Neural cell (in vitro differentiated cells): ENCODE results near the gene ASXL1. TPM values are rescaled to one million over a fixed set of nuclear protein-coding genes. Genes with fewer than 3 reads are reported as not detected.

Experiments
- H2AFZ ChIP-seq: fragments of 200-600, 300-800 bp; sonication (generic), shearing (Covaris generic); 2 replicates; pipeline ENCODE4 v1.6.0; 2014; ENCODE audit warnings: low read depth, mild to moderate bottlenecking, antibody characterized with exemption, low read length, moderate library complexity
- H3F3A ChIP-seq: fragments of 200-600 bp; shearing (Covaris generic); 2 replicates; pipeline ENCODE4 v1.6.1; 2016; ENCODE audit warnings: mild to moderate bottlenecking, moderate library complexity, mixed read lengths, antibody characterized with exemption, low read length; ENCODE audit not compliant: insufficient read depth, poor library complexity, severe bottlenecking
- H3K27ac ChIP-seq: fragments of 200-600, 300-800 bp; sonication (generic), shearing (Covaris generic); 2 replicates; pipeline ENCODE4 v1.5.1; 2014; ENCODE audit warnings: mild to moderate bottlenecking, low read length, moderate library complexity
- H3K27me3 ChIP-seq: fragments of 300-800, 200-600 bp; sonication (generic), shearing (Covaris generic); 2 replicates; pipeline ENCODE4 v1.6.0; 2014; ENCODE audit warnings: mild to moderate bottlenecking, low read depth, low read length, moderate library complexity; ENCODE audit not compliant: insufficient read depth
- H3K36me3 ChIP-seq: fragments of 300-800, 200-600 bp; sonication (generic), shearing (Covaris generic); 2 replicates; pipeline ENCODE4 v1.5.1; 2014; ENCODE audit warnings: mild to moderate bottlenecking, antibody characterized with exemption, low read length, moderate library complexity; ENCODE audit not compliant: insufficient read depth
- H3K4me2 ChIP-seq: fragments of 300-800, 200-600 bp; sonication (generic), shearing (Covaris generic); 2 replicates; pipeline ENCODE4 v1.6.0; 2014; ENCODE audit warnings: mild to moderate bottlenecking, low read length
- H3K4me3 ChIP-seq: fragments of 300-800, 200-600 bp; sonication (generic), shearing (Covaris generic); 2 replicates; pipeline ENCODE4 v1.5.1; 2014; ENCODE audit warnings: mild to moderate bottlenecking, low read length, moderate library complexity
- H3K79me2 ChIP-seq: fragments of 200-600 bp; shearing (Covaris generic); replicated peaks from 2 replicates; pipeline ENCODE4 v1.6.0; 2014; ENCODE audit warnings: mild to moderate bottlenecking, low read length, moderate library complexity; ENCODE audit not compliant: insufficient read depth
- H3K9ac ChIP-seq: fragments of 300-800, 200-600 bp; sonication (generic), shearing (Covaris generic); 2 replicates; pipeline ENCODE4 v1.6.1; 2016; ENCODE audit warnings: mild to moderate bottlenecking, low read length, mixed read lengths
- H3K9me2 ChIP-seq: fragments of 200-600 bp; shearing (Covaris generic); 2 replicates; pipeline ENCODE4 v1.6.1; 2016; ENCODE audit warnings: mild to moderate bottlenecking, low read length, mixed read lengths; ENCODE audit not compliant: insufficient read depth
- H3K9me3 ChIP-seq: fragments of 200-600, 300-800 bp; sonication (generic), shearing (Covaris generic); 2 replicates; pipeline ENCODE4 v1.6.1; 2016; ENCODE audit warnings: mild to moderate bottlenecking, mixed run types, low read length, moderate library complexity, mixed read lengths
- H4K20me1 ChIP-seq: fragments of 200-600 bp; shearing (Covaris generic); 2 replicates; pipeline ENCODE4 v1.6.1; 2016; ENCODE audit warnings: mild to moderate bottlenecking, mixed run types; ENCODE audit not compliant: insufficient read depth
- CTCF ChIP-seq: fragments of 450-650 bp; IDR thresholded peaks from 2 replicates; pipeline ENCODE4 v1.5.1; 2014; ENCODE audit warnings: antibody characterized with exemption, mild to moderate bottlenecking, moderate library complexity; ENCODE audit not compliant: poor library complexity, severe bottlenecking
- EP300 ChIP-seq: fragments of 450-650 bp; conservative IDR thresholded peaks from 2 replicates; pipeline ENCODE4 v1.6.1; 2014; ENCODE audit warnings: antibody characterized with exemption, mild to moderate bottlenecking, moderate library complexity; ENCODE audit not compliant: poor library complexity, severe bottlenecking
- EZH2 ChIP-seq: fragments of 200-600, 300-800 bp; shearing (Covaris generic), sonication (generic); IDR thresholded peaks from 2 replicates; pipeline ENCODE4 v1.6.1; 2014; ENCODE audit warnings: antibody characterized with exemption, low read length, borderline replicate concordance, mild to moderate bottlenecking; ENCODE audit not compliant: insufficient read depth, poor library complexity, severe bottlenecking
- MXI1 ChIP-seq: fragments of 450-650 bp; conservative IDR thresholded peaks from 2 replicates; pipeline ENCODE4 v1.6.1; 2014; ENCODE audit warnings: antibody characterized with exemption, mild to moderate bottlenecking; ENCODE audit not compliant: poor library complexity, severe bottlenecking
- POLR2AphosphoS5 ChIP-seq: IDR thresholded peaks from 2 replicates; pipeline ENCODE4 v1.6.1; 2012
- RAD21 ChIP-seq: fragments of 450-650 bp; conservative IDR thresholded peaks from 2 replicates; pipeline ENCODE4 v1.6.1; 2014; ENCODE audit warnings: antibody characterized with exemption, mild to moderate bottlenecking, moderate library complexity
- REST ChIP-seq: IDR thresholded peaks from 2 replicates; pipeline ENCODE4 v1.6.1; 2012; ENCODE audit warnings: borderline replicate concordance
- SMC3 ChIP-seq: fragments of 450-650 bp; conservative IDR thresholded peaks from 2 replicates; pipeline ENCODE4 v1.6.1; 2014; ENCODE audit warnings: antibody characterized with exemption, mild to moderate bottlenecking, moderate library complexity; ENCODE audit not compliant: poor library complexity
- TAF1 ChIP-seq: IDR thresholded peaks from 2 replicates; pipeline ENCODE4 v1.6.1; 2012; ENCODE audit warnings: low read depth
- polyA plus RNA-seq: library from polyadenylated mRNA; depleted of rRNA; stranded (reverse); fragments of >200 nt; gene quantifications from 2 replicates; pipeline ENCODE4 v1.2.3, GENCODE V29; 2014

The ASXL1 gene
- polyA plus RNA-seq, 1 donor from 2014 or later, result 45.9 TPM

DNA sequence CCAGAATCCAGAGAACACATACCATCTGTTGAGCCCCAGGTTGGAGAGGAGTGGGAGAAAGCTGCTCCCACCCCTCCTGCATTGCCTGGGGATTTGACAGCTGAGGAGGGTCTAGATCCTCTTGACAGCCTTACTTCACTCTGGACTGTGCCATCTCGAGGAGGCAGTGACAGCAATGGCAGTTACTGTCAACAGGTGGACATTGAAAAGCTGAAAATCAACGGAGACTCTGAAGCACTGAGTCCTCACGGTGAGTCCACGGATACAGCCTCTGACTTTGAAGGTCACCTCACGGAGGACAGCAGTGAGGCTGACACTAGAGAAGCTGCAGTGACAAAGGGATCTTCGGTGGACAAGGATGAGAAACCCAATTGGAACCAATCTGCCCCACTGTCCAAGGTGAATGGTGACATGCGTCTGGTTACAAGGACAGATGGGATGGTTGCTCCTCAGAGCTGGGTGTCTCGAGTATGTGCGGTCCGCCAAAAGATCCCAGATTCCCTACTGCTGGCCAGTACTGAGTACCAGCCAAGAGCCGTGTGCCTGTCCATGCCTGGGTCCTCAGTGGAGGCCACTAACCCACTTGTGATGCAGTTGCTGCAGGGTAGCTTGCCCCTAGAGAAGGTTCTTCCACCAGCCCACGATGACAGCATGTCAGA, 77.4 kb downstream of the ASXL1 start:
- Histone ChIP-seq H3K36me3 (peaks cover 25% of the 10 kb centered on the region), H3K79me2 (no peaks in the 10 kb centered on the region), H3K27me3 (no peaks in the 10 kb centered on the region)

More for the DNA sequence above, 77.4 kb downstream of the ASXL1 start:
- H3K9me2 ChIP-seq, result no peaks in the 10 kb centered on the region
- H3K9me3 ChIP-seq, result no peaks in the 10 kb centered on the region
- H3K4me2 ChIP-seq, result no peak overlapping the region
- H3K27ac ChIP-seq, result no peak overlapping the region
- no peak overlapping the region for H3K4me3 ChIP-seq
- H3K9ac ChIP-seq, result no peak overlapping the region
- no peaks in the 10 kb centered on the region for H4K20me1 ChIP-seq
- TF ChIP-seq MXI1 (no peak), CTCF (no peak), REST (no peak), SMC3 (no peak), POLR2AphosphoS5 (no peak), EP300 (no peak), EZH2 (no peak), RAD21 (no peak), TAF1 (no peak)
- no peaks in the 10 kb centered on the region for H3F3A ChIP-seq
- H2AFZ ChIP-seq, result no peak overlapping the region
